ENCODE measurements around the gene FAM200A. TPM values are rescaled to one million over a fixed set of nuclear protein-coding genes. Genes with fewer than 3 reads are reported as not detected.
A peak's percentile ranks its signal among the peaks of the same experiment; 100 is the strongest.

The FAM200A gene
- total and polyA plus RNA-seq, 2 of the 13 experiments (the other 11 are each of a cell fraction or from before 2014, with no cell fraction given), result 4.7 to 6.3 TPM

GRCh38 chr7:99554939-99555338, 3.0 kb upstream of the FAM200A start:
- no peak for TF ChIP-seq ZNF253 (CRISPR knock-in tag; IDR thresholded peaks at IDR 0.05; ENCODE audit: borderline replicate concordance)
- peak; percentile 28; the same call in 1 of the 2 replicates for TF ChIP-seq ATF7 (IDR thresholded peaks at IDR 0.05)
- no peak for TF ChIP-seq ATF7 (CRISPR knock-in tag; IDR thresholded peaks at IDR 0.05)
- Histone ChIP-seq H3K27ac (ENCODE audit: extremely low read length, insufficient read depth, low read length) (no peak overlapping the region), H3K4me3 (replicated peaks in 1 of 3; ENCODE audit: insufficient read depth in 1 of 3, low read depth in 2 of 3, low read length in 3 of 3) (no peak overlapping the region), H3K4me1 (ENCODE audit: insufficient read depth, low read length) (peaks cover 34% of the 10 kb centered on the region), H3K36me3 (replicated peaks in 1 of 2; ENCODE audit: control insufficient read depth in 1 of 2, insufficient read depth in 2 of 2, low read length in 2 of 2) (peaks cover 0 to 15% of the 10 kb centered on the region in 2 experiments; a peak in 3 of 5 replicates), H4K20me1 (ENCODE audit: insufficient read depth, low read length) (no peaks in the 10 kb centered on the region; the same call in 1 of the 2 replicates), H3K9me3 (ENCODE audit: low read length) (no peaks in the 10 kb centered on the region), H3K9ac (ENCODE audit: insufficient read depth, low read depth, low read length) (no peak overlapping the region), H3K79me2 (ENCODE audit: insufficient read depth, low read length) (peaks cover 49% of the 10 kb centered on the region), H3K27me3 (ENCODE audit: control insufficient read depth in 1 of 2, insufficient read depth in 2 of 2, low read length in 2 of 2) (no peaks in the 10 kb centered on the region; a peak in 1 of 5 replicates), H3K4me2 (ENCODE audit: low read depth, low read length) (no peak overlapping the region), H2AFZ (ENCODE audit: low read length) (no peak overlapping the region)
- no TSS peak for BruUV-seq (replicated peaks)
- FAIRE-seq, result no peak
- ChIA-PET POLR2A (no interaction called here), CTCF (ENCODE audit: low intra/inter-chr PET ratio, low total read pairs) (no interaction called here)
- no peak for DNase-seq (ENCODE audit: low spot score)
- in situ Hi-C loops (cut with HindIII; ENCODE audit: extremely low pct_ligation_motif_present, low pct_unique_long_range_greater_than_20kb) (no loop called here), intact Hi-C loops (cut with micrococcal nuclease; ENCODE audit: unreplicated experiment) (loop anchor here (5.0 kb wide), 1 partner anchor 53 kb away; the partner anchor contains the start of genes ZKSCAN5 and ZNF394)
- no peak for ATAC-seq
- WGBS (ENCODE audit: low lambda C conversion rate), result 93% methylated on average over 2 of the region's 2 CpGs

- 97% methylated on average over 4 of the region's 4 CpGs for WGBS (ENCODE audit: low lambda C conversion rate)
Measured at GRCh38 chr7:99553039-99553438, 1.1 kb upstream of the FAM200A start.

More at GRCh38 chr7:99553039-99553438, 1.1 kb upstream of the FAM200A start:
- Histone ChIP-seq H3K9ac (ENCODE audit: insufficient read depth, low read depth, low read length) (no peak overlapping the region), H3K79me2 (ENCODE audit: insufficient read depth, low read length) (peaks cover 34% of the 10 kb centered on the region), H2AFZ (ENCODE audit: low read length) (no peak overlapping the region), H3K27ac (ENCODE audit: extremely low read length, insufficient read depth, low read length) (no peak overlapping the region), H4K20me1 (ENCODE audit: insufficient read depth, low read length) (no peaks in the 10 kb centered on the region), H3K4me1 (ENCODE audit: insufficient read depth, low read length) (peaks cover 30% of the 10 kb centered on the region), H3K27me3 (ENCODE audit: control insufficient read depth in 1 of 2, insufficient read depth in 2 of 2, low read length in 2 of 2) (no peaks in the 10 kb centered on the region; a peak in 1 of 5 replicates), H3K4me3 (replicated peaks in 1 of 3; ENCODE audit: insufficient read depth in 1 of 3, low read depth in 2 of 3, low read length in 3 of 3) (no peak overlapping the region), H3K36me3 (replicated peaks in 1 of 2; ENCODE audit: control insufficient read depth in 1 of 2, insufficient read depth in 2 of 2, low read length in 2 of 2) (peaks cover 3 to 15% of the 10 kb centered on the region in 2 experiments; a peak in 3 of 5 replicates), H3K4me2 (ENCODE audit: low read depth, low read length) (no peak overlapping the region), H3K9me3 (ENCODE audit: low read length) (no peaks in the 10 kb centered on the region)
- ChIA-PET POLR2A (interaction anchor here (1.2 kb wide), 1 partner anchor 53 kb away, joined by 3 read pairs; the partner anchor contains the start of gene ZNF394), CTCF (ENCODE audit: low intra/inter-chr PET ratio, low total read pairs) (no interaction called here)
- ATAC-seq (no peak), DNase-seq (ENCODE audit: low spot score) (no peak), FAIRE-seq (no peak)
- BruUV-seq (replicated peaks), result no TSS peak
- TF ChIP-seq MAFG (CRISPR knock-in tag; IDR thresholded peaks at IDR 0.05) (no peak), ATF7 (IDR thresholded peaks at IDR 0.05) (peak; percentile 63), ATF7 (CRISPR knock-in tag; IDR thresholded peaks at IDR 0.05) (no peak)
- TF ChIP-seq, protein P1, sequence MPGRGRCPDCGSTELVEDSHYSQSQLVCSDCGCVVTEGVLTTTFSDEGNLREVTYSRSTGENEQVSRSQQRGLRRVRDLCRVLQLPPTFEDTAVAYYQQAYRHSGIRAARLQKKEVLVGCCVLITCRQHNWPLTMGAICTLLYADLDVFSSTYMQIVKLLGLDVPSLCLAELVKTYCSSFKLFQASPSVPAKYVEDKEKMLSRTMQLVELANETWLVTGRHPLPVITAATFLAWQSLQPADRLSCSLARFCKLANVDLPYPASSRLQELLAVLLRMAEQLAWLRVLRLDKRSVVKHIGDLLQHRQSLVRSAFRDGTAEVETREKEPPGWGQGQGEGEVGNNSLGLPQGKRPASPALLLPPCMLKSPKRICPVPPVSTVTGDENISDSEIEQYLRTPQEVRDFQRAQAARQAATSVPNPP (CRISPR knock-in tag; IDR thresholded peaks at IDR 0.05), result no peak
- in situ Hi-C loops (cut with HindIII; ENCODE audit: extremely low pct_ligation_motif_present, low pct_unique_long_range_greater_than_20kb) (no loop called here), intact Hi-C loops (cut with micrococcal nuclease; ENCODE audit: unreplicated experiment) (no loop called here)

Data from HepG2 (cell line).